Liver (tissue), 3 donors: ENCODE data around the gene NRIP1.

Experiments
- GABPA ChIP-seq, 2 donors: IDR thresholded peaks in 1 of 2; conservative IDR thresholded peaks in 1 of 2; 2 replicates each; pipeline ENCODE4 v1.6.1; 2016; ENCODE audit warnings: antibody characterized with exemption in 2 of 2, mild to moderate bottlenecking in 1 of 2, moderate library complexity in 1 of 2
- MAX ChIP-seq: IDR thresholded peaks from 2 replicates; pipeline ENCODE4 v1.6.1; 2016; ENCODE audit warnings: antibody characterized with exemption
- TF ChIP-seq, protein P1 (sequence below): fragments of 150-350 bp; IDR thresholded peaks from 2 replicates; pipeline ENCODE4 v1.5.1; 2017; ENCODE audit warnings: improper control_type of control experiment, low read depth, low read length; ENCODE audit not compliant: missing input control
- donor health status: healthy.
- donor health status: healthy.

DNA sequence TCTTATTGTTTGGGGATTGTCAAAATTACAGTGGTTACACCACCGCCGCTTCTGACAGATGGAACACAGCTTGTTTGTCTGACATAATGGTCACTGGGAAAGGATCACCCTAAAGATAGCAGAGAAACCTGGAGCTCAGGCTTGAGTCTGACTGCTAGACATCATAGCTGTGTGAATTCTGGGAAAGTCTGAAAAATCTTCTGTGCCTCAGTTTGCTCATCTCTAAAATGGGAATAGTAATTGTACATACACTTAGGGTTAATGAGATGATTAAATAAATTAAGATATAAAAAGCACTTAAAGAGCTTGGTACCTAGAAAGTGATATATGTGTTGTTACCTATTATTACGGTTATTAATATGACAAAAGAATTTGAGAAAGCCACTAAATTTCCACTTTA, 39.7 kb upstream of the NRIP1 start:
- TF ChIP-seq GABPA (IDR thresholded peaks at IDR 0.05 in 1 of 2, conservative IDR thresholded peaks at IDR 0.05 in 1 of 2) (no peak), MAX (no peak)
- TF ChIP-seq, protein P1, sequence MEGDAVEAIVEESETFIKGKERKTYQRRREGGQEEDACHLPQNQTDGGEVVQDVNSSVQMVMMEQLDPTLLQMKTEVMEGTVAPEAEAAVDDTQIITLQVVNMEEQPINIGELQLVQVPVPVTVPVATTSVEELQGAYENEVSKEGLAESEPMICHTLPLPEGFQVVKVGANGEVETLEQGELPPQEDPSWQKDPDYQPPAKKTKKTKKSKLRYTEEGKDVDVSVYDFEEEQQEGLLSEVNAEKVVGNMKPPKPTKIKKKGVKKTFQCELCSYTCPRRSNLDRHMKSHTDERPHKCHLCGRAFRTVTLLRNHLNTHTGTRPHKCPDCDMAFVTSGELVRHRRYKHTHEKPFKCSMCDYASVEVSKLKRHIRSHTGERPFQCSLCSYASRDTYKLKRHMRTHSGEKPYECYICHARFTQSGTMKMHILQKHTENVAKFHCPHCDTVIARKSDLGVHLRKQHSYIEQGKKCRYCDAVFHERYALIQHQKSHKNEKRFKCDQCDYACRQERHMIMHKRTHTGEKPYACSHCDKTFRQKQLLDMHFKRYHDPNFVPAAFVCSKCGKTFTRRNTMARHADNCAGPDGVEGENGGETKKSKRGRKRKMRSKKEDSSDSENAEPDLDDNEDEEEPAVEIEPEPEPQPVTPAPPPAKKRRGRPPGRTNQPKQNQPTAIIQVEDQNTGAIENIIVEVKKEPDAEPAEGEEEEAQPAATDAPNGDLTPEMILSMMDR: no peak
